ENCODE measurements around the gene GRM8. TPM values are rescaled to one million over a fixed set of nuclear protein-coding genes. Genes with fewer than 3 reads are reported as not detected.

GRM8 gene
- total and polyA plus RNA-seq, 8 donors = 0.25 to 2.8 (median 1.3) TPM; not detected in 4

- peak in 1 of 2 donors; percentile 35 for DNase-seq
- TF ChIP-seq POLR2AphosphoS5 (IDR thresholded peaks at IDR 0.05) (no peak), EP300 (IDR thresholded peaks at IDR 0.05) (no peak), POLR2A (IDR thresholded peaks at IDR 0.05) (no peak)
- TF ChIP-seq, protein P1, sequence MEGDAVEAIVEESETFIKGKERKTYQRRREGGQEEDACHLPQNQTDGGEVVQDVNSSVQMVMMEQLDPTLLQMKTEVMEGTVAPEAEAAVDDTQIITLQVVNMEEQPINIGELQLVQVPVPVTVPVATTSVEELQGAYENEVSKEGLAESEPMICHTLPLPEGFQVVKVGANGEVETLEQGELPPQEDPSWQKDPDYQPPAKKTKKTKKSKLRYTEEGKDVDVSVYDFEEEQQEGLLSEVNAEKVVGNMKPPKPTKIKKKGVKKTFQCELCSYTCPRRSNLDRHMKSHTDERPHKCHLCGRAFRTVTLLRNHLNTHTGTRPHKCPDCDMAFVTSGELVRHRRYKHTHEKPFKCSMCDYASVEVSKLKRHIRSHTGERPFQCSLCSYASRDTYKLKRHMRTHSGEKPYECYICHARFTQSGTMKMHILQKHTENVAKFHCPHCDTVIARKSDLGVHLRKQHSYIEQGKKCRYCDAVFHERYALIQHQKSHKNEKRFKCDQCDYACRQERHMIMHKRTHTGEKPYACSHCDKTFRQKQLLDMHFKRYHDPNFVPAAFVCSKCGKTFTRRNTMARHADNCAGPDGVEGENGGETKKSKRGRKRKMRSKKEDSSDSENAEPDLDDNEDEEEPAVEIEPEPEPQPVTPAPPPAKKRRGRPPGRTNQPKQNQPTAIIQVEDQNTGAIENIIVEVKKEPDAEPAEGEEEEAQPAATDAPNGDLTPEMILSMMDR (IDR thresholded peaks at IDR 0.05) = no peak
- no peak overlapping the region for H3K27ac ChIP-seq
- H3K27me3 ChIP-seq = no peaks in the 10 kb centered on the region
- H3K36me3 ChIP-seq = no peaks in the 10 kb centered on the region
- H3K4me1 ChIP-seq = peaks cover 0 to 26% (median 8%) of the 10 kb centered on the region in 4 donors
- no peaks in the 10 kb centered on the region for H3K9me3 ChIP-seq
- no peak overlapping the region for H3K4me3 ChIP-seq
- 0 to 7% (median 0%) methylated on average over 1 of the region's 1 CpG for WGBS, 5 donors
- intact Hi-C loops (cut with DNase I; ENCODE audit: low total_unique reads) = no loop called here
These were observed 757.7 kb downstream of the GRM8 start for GRCh38 chr7:126495001-126495400.

DNA sequence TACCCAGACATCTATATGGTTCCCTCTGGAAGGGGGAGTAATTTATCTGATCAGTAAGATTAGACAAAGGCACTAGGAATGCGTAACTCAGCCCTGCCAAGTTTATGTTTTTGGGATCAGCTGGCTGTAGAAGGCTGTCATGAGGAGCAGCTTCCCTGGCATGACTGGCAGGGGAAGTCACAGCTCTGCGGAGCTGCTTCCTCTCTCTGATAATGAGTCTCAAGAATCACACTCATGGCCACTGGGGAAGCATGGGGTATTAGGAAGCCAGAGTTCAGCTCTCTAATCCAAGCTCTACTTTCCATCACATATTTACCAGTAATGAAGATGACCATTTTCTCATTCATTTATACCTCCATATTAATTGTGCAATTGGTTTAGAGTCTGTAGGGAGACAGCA, 758.9 kb downstream of the GRM8 start:
- TF ChIP-seq, protein P1 (IDR thresholded peaks at IDR 0.05) = no peak
- TF ChIP-seq EP300 (IDR thresholded peaks at IDR 0.05) (no peak), POLR2AphosphoS5 (IDR thresholded peaks at IDR 0.05) (no peak), POLR2A (IDR thresholded peaks at IDR 0.05) (no peak)
- no peak overlapping the region for H3K27ac ChIP-seq
- WGBS, 5 donors = 36 to 74% (median 66%) methylated on average over 2 of the region's 2 CpGs
- H3K4me3 ChIP-seq = no peak overlapping the region
- no peaks in the 10 kb centered on the region for H3K9me3 ChIP-seq
- H3K4me1 ChIP-seq = peaks cover 0 to 26% (median 8%) of the 10 kb centered on the region in 4 donors
- intact Hi-C loops (cut with DNase I; ENCODE audit: low total_unique reads) = no loop called here
- no peaks in the 10 kb centered on the region for H3K27me3 ChIP-seq
- no peak for DNase-seq
- H3K36me3 ChIP-seq = no peaks in the 10 kb centered on the region

- Histone ChIP-seq H3K27me3 (no peaks in the 10 kb centered on the region), H3K4me3 (no peak overlapping the region), H3K4me1 (peaks cover 0 to 19% (median 2%) of the 10 kb centered on the region in 4 donors), H3K9me3 (no peaks in the 10 kb centered on the region), H3K27ac (no peak overlapping the region), H3K36me3 (no peaks in the 10 kb centered on the region)
- TF ChIP-seq POLR2AphosphoS5 (IDR thresholded peaks at IDR 0.05) (no peak), EP300 (IDR thresholded peaks at IDR 0.05) (no peak), POLR2A (IDR thresholded peaks at IDR 0.05) (no peak)
- TF ChIP-seq, protein P1 (IDR thresholded peaks at IDR 0.05) = no peak
- DNase-seq = no peak
- intact Hi-C loops (cut with DNase I; ENCODE audit: low total_unique reads) = no loop called here
- 80 to 96% (median 94%) methylated on average over 2 of the region's 2 CpGs for WGBS, 5 donors
These were observed 762.9 kb downstream of the GRM8 start for GRCh38 chr7:126489874-126490273.

- Histone ChIP-seq H3K9me3 (no peaks in the 10 kb centered on the region), H3K36me3 (no peaks in the 10 kb centered on the region), H3K4me1 (peaks cover 0 to 11% (median 2%) of the 10 kb centered on the region in 4 donors), H3K27me3 (no peaks in the 10 kb centered on the region), H3K27ac (no peak overlapping the region), H3K4me3 (no peak overlapping the region)
- TF ChIP-seq EP300 (IDR thresholded peaks at IDR 0.05) (no peak), POLR2A (IDR thresholded peaks at IDR 0.05) (no peak), POLR2AphosphoS5 (IDR thresholded peaks at IDR 0.05) (no peak)
- TF ChIP-seq, protein P1 (IDR thresholded peaks at IDR 0.05) = no peak
- intact Hi-C loops (cut with DNase I; ENCODE audit: low total_unique reads) = no loop called here
- no peak for DNase-seq
- 67 to 83% (median 82%) methylated on average over 4 of the region's 4 CpGs for WGBS, 5 donors
These were observed 764.9 kb downstream of the GRM8 start for GRCh38 chr7:126487728-126488442.

All from stomach (tissue), 9 donors.